ENCODE results near the gene TPCN2.

DNA sequence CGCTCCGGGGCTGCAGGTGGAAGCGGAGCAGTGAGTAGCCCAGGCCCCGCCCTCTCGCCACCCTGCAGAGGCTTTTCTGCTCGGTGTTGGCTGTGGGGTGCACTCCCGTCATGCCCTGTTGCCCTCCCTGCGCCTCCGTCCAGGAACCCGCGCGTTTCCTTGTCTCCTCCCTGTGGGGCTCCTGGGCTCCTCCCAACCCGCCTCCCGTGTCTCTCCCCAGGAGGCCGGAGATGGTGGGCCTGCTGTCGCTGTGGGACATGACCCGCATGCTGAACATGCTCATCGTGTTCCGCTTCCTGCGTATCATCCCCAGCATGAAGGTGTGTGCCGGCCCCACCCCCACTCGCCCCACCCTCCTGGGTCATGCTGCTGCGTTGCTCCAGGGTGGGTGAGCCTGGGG is 32.4 kb downstream of the TPCN2 start:
- TF ChIP-seq TAF1 (IDR thresholded peaks at IDR 0.05; ENCODE audit: borderline replicate concordance, insufficient read depth, low read length) (no peak), POLR2AphosphoS5 (IDR thresholded peaks at IDR 0.05; ENCODE audit: low read depth, low read length) (no peak)

Data from PFSK-1 (cell line).